Fibroblast of the aortic adventitia (primary cell): Measurements from ENCODE around the gene MGME1. TPM values are rescaled to one million over a fixed set of nuclear protein-coding genes. Genes with fewer than 3 reads are reported as not detected.

Source experiments
- DNase-seq: peaks from one replicate; pipeline ENCODE4 v3.0.0-alpha.2; 2010; ENCODE audit warnings: low read depth
- H3K4me3 ChIP-seq: 2 replicates; pipeline ENCODE4 v1.5.1; 2011; ENCODE audit warnings: low read depth, mild to moderate bottlenecking, control low read depth, low read length, moderate library complexity
- total RNA-seq: library from RNA; depleted of rRNA; stranded (reverse); fragments of >200 nt; gene quantifications from 2 replicates; pipeline ENCODE4 v1.2.3, GENCODE V29; 2012; ENCODE audit warnings: low replicate concordance
- TF ChIP-seq, protein P1 (sequence below): IDR thresholded peaks from 2 replicates; pipeline ENCODE4 v1.5.1; 2011; ENCODE audit warnings: mild to moderate bottlenecking, low read length, control low read depth, inconsistent platforms; ENCODE audit not compliant: insufficient read depth

Gene MGME1
- total RNA-seq, 1 donor = 18.6 TPM

DNA sequence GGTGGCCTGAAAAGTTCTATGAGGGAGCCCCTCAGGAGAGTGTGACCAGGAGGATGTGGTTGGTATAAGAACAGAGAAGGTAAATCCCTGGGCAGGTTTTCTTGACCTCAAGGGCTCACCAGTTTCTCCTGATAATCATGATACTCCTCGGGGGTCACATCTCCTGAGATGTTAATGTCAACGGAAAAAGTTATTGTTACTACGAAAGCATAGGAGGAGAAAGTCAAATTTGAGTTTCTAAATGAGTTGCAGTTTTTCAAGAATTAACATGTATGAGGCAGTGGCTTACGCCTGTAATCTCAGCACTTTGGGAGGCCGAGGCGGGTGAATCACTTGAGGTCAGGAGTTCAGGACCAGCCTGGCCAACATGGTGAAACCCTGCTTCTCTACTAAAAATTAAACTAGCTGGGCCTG is 23.4 kb downstream of the MGME1 start:
- no peak for DNase-seq
- TF ChIP-seq, protein P1, sequence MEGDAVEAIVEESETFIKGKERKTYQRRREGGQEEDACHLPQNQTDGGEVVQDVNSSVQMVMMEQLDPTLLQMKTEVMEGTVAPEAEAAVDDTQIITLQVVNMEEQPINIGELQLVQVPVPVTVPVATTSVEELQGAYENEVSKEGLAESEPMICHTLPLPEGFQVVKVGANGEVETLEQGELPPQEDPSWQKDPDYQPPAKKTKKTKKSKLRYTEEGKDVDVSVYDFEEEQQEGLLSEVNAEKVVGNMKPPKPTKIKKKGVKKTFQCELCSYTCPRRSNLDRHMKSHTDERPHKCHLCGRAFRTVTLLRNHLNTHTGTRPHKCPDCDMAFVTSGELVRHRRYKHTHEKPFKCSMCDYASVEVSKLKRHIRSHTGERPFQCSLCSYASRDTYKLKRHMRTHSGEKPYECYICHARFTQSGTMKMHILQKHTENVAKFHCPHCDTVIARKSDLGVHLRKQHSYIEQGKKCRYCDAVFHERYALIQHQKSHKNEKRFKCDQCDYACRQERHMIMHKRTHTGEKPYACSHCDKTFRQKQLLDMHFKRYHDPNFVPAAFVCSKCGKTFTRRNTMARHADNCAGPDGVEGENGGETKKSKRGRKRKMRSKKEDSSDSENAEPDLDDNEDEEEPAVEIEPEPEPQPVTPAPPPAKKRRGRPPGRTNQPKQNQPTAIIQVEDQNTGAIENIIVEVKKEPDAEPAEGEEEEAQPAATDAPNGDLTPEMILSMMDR = no peak
- no peak overlapping the region for H3K4me3 ChIP-seq

DNA sequence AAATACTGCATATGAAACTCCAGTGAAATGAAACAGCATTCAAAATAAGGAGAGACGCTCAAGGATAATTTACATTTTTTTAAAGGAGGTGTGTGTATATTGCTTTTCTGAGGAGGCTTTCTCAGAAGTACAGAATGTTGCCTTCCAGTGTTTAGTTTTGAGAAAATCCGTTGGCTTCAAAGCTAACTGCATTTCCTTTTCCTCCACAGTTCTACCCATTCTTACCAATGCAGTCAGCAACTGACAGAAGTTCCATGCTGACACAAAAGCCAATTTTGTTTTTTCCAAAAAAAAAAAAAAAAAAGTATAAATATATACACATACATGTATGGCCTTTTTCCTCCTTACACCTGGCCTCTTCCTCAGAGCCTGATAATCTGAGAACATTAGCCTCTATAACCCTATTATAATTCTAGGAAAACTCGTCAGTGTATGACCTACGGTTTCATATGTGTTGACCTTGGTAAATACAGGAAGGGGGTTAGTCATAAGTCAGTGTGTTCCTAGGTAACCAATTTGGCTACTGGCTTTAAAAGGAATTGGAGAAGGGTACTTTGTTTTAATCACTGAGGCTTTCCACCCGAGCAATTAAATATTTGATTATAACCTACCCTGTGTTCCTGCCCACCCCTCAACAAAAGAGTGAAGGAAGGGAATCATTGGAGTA is 24.2 kb downstream of the MGME1 start:
- TF ChIP-seq, protein P1 = no peak
- DNase-seq = no peak
- no peak overlapping the region for H3K4me3 ChIP-seq

DNA sequence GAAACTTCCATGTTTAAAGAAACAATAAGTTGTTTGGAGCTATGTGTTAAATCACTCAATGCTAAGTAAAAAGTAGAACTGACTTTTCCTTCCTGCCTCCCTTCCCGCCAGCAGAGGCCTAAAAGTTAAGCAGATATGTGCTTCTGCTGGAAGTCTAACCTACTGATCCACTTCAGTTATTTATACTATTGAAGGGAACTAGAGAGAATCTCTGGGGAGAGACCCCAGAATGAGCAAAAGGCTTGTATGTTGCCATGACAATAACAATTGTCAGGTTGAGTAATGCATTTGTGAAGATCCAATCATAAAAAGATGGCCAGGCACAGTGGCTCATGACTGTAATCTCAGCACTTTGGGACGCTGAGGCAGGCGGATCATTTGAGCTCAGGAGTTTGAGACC is 24.7 kb downstream of the MGME1 start:
- TF ChIP-seq, protein P1 = no peak
- no peak for DNase-seq
- H3K4me3 ChIP-seq = no peak overlapping the region

DNA sequence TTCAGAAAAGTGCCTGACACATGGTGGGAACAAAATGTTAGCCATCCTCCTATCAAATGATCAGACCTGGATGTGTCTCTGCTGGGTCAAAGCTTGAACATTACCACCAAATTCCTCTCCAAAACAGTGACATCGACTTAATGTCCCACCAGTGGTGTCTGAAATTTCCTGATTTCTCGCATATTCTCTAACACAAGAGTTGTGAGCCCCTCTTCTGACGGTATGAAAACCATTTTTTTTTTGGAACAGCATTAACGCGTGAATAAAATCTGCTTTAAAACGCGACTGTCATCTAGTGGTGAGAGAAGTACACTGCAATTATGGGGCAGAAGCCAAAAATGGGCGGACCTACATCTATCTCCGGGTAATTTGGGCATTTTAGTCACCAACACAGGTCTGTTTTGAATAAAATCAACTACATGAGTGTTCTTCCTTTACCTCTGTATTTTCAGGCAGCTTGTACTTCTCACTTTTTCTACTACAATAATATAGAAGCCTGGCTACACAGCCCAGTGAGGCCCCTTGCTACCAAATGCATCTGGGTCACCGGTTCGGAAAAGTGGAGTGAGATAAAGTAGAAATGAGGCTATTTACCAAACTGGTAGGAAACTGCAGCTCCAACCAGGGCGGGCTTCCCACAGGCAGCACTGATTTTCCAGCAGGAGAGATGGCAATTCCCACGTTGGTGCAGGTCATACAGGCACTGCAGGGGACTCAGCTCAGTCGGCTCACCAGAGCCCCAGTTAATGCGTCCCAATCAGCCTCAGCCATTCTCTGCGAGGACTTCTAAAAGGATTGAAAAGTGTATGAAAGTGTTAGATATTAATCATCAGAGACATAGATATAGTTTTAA is 27.4 kb downstream of the MGME1 start:
- no peak overlapping the region for H3K4me3 ChIP-seq

GRCh38 chr20:17998446-17998845 is 29.6 kb downstream of the MGME1 start:
- no peak overlapping the region for H3K4me3 ChIP-seq
- no peak for DNase-seq
- TF ChIP-seq, protein P1 = no peak

More for the DNA sequence above, 27.4 kb downstream of the MGME1 start:
- DNase-seq = peak; percentile 86
- TF ChIP-seq, protein P1 = peak; percentile 99

- H3K4me3 ChIP-seq = no peak overlapping the region
- TF ChIP-seq, protein P1 = no peak
These were observed 30.7 kb downstream of the MGME1 start for GRCh38 chr20:17999566-17999965.

More at GRCh38 chr20:17999566-17999965, 30.7 kb downstream of the MGME1 start:
- DNase-seq = no peak
